AG04450 (cell line): ENCODE results near the gene KISS1R. TPM values are rescaled to one million over a fixed set of nuclear protein-coding genes. Genes with fewer than 3 reads are reported as not detected.

Experiments used
- CTCF ChIA-PET: fragments of 300-600, 350-600 bp; formaldehyde crosslinking; extraction: SDS; loops from one replicate; lab custom pipeline; 2022; ENCODE audit warnings: antibody characterized with exemption, inconsistent platforms; lab: Charles Lee
- POLR2A ChIA-PET: fragments of 350-600 bp; formaldehyde crosslinking; extraction: SDS; loops from one replicate; lab custom pipeline; 2021; ENCODE audit warnings: antibody characterized with exemption, inconsistent platforms; lab: Yijun Ruan, JAX
- DNase-seq: peaks from one replicate; pipeline ENCODE4 v3.0.0-alpha.2; 2011; ENCODE audit warnings: low read depth, low spot score
- H3K27ac ChIP-seq: one replicate; pipeline ENCODE4 v1.5.1; 2012; ENCODE audit warnings: low read depth, low read length, control low read depth
- H3K27me3 ChIP-seq: one replicate; pipeline ENCODE4 v1.6.0; 2012; ENCODE audit warnings: low read length; ENCODE audit not compliant: control insufficient read depth, insufficient read depth
- H3K4me3 ChIP-seq: 2 replicates; pipeline ENCODE4 v1.5.1; 2011; ENCODE audit warnings: mild to moderate bottlenecking, low read depth, low read length, control low read depth
- H3K9me3 ChIP-seq: 2 replicates; pipeline ENCODE4 v1.5.1; 2012; ENCODE audit warnings: low read length; ENCODE audit not compliant: control insufficient read depth, insufficient read depth
- polyA plus RNA-seq: library from polyadenylated mRNA; depleted of rRNA; stranded (reverse); fragments of >200 nt; gene quantifications from 2 replicates; pipeline ENCODE4 v1.2.3, GENCODE V29; 2011
- TF ChIP-seq, protein P1 (sequence below): IDR thresholded peaks from 2 replicates; pipeline ENCODE4 v1.5.1; 2011; ENCODE audit warnings: low read depth, low read length, control low read depth, inconsistent platforms

KISS1R gene
- polyA plus RNA-seq, 1 experiment = not detected

- Histone ChIP-seq H3K4me3 (no peak overlapping the region), H3K27ac (no peak overlapping the region), H3K27me3 (no peaks in the 10 kb centered on the region), H3K9me3 (peaks cover 7% of the 10 kb centered on the region; the same call in 1 of the 2 replicates)
- TF ChIP-seq, protein P1, sequence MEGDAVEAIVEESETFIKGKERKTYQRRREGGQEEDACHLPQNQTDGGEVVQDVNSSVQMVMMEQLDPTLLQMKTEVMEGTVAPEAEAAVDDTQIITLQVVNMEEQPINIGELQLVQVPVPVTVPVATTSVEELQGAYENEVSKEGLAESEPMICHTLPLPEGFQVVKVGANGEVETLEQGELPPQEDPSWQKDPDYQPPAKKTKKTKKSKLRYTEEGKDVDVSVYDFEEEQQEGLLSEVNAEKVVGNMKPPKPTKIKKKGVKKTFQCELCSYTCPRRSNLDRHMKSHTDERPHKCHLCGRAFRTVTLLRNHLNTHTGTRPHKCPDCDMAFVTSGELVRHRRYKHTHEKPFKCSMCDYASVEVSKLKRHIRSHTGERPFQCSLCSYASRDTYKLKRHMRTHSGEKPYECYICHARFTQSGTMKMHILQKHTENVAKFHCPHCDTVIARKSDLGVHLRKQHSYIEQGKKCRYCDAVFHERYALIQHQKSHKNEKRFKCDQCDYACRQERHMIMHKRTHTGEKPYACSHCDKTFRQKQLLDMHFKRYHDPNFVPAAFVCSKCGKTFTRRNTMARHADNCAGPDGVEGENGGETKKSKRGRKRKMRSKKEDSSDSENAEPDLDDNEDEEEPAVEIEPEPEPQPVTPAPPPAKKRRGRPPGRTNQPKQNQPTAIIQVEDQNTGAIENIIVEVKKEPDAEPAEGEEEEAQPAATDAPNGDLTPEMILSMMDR = no peak
- DNase-seq = no peak
- ChIA-PET CTCF (interaction anchor here (0.6 kb wide), 1 partner anchor 39 kb away, joined by 5 read pairs; no protein-coding TSS in a partner anchor), POLR2A (no interaction called here)
Measured at GRCh38 chr19:883661-884211, 33.4 kb upstream of the KISS1R start.

DNA sequence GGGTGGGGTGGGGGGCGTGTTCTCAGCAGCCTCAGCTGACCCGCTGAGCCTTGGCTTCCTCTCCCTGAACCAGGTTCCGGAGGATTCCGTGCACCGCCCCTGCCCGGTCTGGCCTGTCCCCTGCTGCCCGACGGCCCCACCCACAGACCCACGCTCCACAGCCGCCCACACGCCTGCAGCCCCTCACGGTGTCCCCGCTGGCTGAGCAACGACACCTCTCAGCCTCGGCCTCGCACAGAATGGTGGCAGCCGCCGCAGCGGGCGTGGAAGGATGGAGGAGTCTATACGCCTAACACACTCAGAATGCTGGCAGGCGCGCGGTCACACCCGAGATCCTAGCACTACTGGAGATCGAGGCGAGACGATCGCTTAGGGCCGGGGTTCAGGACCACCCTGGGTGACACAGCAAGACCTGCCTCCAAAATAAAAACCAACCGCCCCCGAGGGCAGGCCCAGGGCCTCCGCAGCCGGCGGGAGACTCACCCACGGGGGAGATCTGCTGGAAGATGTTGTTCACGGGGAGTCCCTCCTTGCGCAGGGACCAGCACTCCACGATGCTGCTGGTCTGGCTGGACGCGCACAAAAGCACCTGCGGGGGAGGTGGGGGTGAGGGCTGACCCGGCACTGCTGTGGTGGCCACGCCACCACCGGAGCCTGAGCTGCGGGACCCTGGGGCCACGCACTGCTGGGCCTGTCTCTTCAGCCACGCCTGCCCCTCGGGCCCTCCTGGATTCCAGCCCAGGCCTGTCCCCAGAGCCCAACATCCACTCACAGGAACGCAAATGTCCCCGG is 32.5 kb upstream of the KISS1R start:
- Histone ChIP-seq H3K4me3 (no peak overlapping the region), H3K27ac (no peak overlapping the region), H3K27me3 (no peaks in the 10 kb centered on the region), H3K9me3 (peaks cover 7% of the 10 kb centered on the region; the same call in 1 of the 2 replicates)
- DNase-seq = no peak
- TF ChIP-seq, protein P1 = no peak
- ChIA-PET POLR2A (no interaction called here), CTCF (no interaction called here)

- CTCF ChIA-PET = no interaction called here
- Histone ChIP-seq H3K4me3 (no peak overlapping the region), H3K9me3 (peaks cover 7% of the 10 kb centered on the region; the same call in 1 of the 2 replicates), H3K27ac (no peak overlapping the region), H3K27me3 (no peaks in the 10 kb centered on the region)
- TF ChIP-seq, protein P1 = no peak
- no peak for DNase-seq
- POLR2A ChIA-PET = no interaction called here
Measured at GRCh38 chr19:885536-886224, 31.5 kb upstream of the KISS1R start.

- ChIA-PET POLR2A (no interaction called here), CTCF (no interaction called here)
- TF ChIP-seq, protein P1 = no peak
- H3K27me3 ChIP-seq = no peaks in the 10 kb centered on the region
- peak; percentile 36 for DNase-seq
- no peak overlapping the region for H3K27ac ChIP-seq
- no peak overlapping the region for H3K4me3 ChIP-seq
- H3K9me3 ChIP-seq = no peaks in the 10 kb centered on the region; the same call in 1 of the 2 replicates
Measured at GRCh38 chr19:887072-887471, 30.1 kb upstream of the KISS1R start.
